Hepatocyte (in vitro differentiated cells): ENCODE data around the gene CUTA.

ENCODE experiments used
- EZH2 ChIP-seq: fragments of 200-600 bp; sonication (generic); IDR thresholded peaks from 2 replicates; pipeline ENCODE4 v1.6.1; 2016; ENCODE audit warnings: antibody characterized with exemption, mild to moderate bottlenecking, borderline replicate concordance
- EZH2phosphoT487 ChIP-seq: fragments of 200-600 bp; sonication (generic); IDR thresholded peaks from one replicate; pipeline ENCODE4 v1.6.1; 2018; ENCODE audit warnings: antibody characterized with exemption, mild to moderate bottlenecking, low read depth, moderate library complexity; ENCODE audit not compliant: unreplicated experiment, severe bottlenecking
- TF ChIP-seq, protein P1 (sequence below): fragments of 200-600 bp; sonication (generic); IDR thresholded peaks from 2 replicates; pipeline ENCODE4 v1.5.1; 2016; ENCODE audit warnings: antibody characterized with exemption, mild to moderate bottlenecking; ENCODE audit not compliant: poor library complexity

DNA sequence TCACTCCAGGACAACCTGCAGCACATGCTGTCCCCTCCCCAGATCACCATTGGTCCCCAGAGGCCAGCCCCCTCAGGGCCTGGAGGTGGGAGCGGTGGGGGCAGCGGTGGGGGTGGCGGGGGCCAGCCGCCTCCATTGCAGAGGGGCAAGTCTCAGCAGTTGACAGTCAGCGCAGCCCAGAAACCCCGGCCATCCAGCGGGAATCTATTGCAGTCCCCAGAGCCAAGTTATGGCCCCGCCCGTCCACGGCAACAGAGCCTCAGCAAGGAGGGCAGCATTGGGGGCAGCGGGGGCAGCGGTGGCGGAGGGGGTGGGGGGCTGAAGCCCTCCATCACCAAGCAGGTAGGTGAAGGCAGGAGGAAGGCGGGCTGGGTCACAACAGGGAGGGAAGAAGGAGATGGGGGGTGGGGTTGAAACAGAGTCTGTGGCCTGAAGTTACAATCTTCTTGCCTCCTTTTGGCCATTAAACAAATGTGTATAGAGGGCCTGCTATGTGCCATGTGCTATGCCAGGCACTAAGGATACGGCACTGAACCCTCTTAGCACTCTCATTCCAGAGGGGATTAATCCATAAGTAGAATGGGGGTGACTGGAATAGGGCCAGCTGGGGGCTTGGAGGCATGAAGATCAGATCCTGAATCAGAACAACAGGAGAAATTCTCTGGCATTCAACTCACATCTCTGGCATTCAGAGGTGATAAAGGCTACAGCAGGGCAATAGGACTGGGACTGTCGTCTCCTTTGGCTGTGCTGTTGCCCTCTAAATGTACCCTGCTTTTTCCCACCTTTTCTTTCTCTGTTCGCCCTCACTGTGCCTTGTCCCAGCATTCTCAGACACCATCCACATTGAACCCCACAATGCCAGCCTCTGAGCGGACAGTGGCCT lies 26.0 kb upstream of the CUTA start:
- TF ChIP-seq, protein P1, sequence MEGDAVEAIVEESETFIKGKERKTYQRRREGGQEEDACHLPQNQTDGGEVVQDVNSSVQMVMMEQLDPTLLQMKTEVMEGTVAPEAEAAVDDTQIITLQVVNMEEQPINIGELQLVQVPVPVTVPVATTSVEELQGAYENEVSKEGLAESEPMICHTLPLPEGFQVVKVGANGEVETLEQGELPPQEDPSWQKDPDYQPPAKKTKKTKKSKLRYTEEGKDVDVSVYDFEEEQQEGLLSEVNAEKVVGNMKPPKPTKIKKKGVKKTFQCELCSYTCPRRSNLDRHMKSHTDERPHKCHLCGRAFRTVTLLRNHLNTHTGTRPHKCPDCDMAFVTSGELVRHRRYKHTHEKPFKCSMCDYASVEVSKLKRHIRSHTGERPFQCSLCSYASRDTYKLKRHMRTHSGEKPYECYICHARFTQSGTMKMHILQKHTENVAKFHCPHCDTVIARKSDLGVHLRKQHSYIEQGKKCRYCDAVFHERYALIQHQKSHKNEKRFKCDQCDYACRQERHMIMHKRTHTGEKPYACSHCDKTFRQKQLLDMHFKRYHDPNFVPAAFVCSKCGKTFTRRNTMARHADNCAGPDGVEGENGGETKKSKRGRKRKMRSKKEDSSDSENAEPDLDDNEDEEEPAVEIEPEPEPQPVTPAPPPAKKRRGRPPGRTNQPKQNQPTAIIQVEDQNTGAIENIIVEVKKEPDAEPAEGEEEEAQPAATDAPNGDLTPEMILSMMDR = no peak
- TF ChIP-seq EZH2phosphoT487 = no peak
- TF ChIP-seq EZH2 = no peak
